DND-41 (cell line): Measurements from ENCODE around the gene TKFC.

Experiments used
- ATAC-seq: fragments of 200-7000 bp; cut with Tn5 transposase; 3 replicates; pipeline ENCODE4 v1.9.1; 2021; ENCODE audit warnings: low read depth; ENCODE audit not compliant: insufficient read depth
- DNase-seq: peaks from one replicate; pipeline ENCODE4 v3.0.0-alpha.2; 2020
- H2AFZ ChIP-seq: 2 replicates; pipeline ENCODE4 v1.6.0; 2012; ENCODE audit warnings: low read depth, low read length
- H3K27ac ChIP-seq: 2 replicates; pipeline ENCODE4 v1.5.1; 2012; ENCODE audit warnings: low read length, inconsistent platforms
- H3K27me3 ChIP-seq: fragments of 200-600 bp; sonication (generic); 2 replicates; pipeline ENCODE4 v1.6.0; 2012; ENCODE audit warnings: low read length, mild to moderate bottlenecking, inconsistent platforms; ENCODE audit not compliant: insufficient read depth, poor library complexity
- H3K36me3 ChIP-seq: 2 replicates; pipeline ENCODE4 v1.5.1; 2012; ENCODE audit warnings: low read length, inconsistent platforms; ENCODE audit not compliant: insufficient read depth
- H3K4me1 ChIP-seq: 2 replicates; pipeline ENCODE4 v1.5.1; 2012; ENCODE audit warnings: mild to moderate bottlenecking, low read length; ENCODE audit not compliant: insufficient read depth
- H3K4me2 ChIP-seq: 2 replicates; pipeline ENCODE4 v1.6.0; 2012; ENCODE audit warnings: mild to moderate bottlenecking, moderate library complexity, low read length, inconsistent platforms; ENCODE audit not compliant: insufficient read depth
- H3K4me3 ChIP-seq, 2 experiments: fragments of 200-600 bp in 1 of 2; shearing (Covaris generic) in 1 of 2; 2 replicates each; pipeline ENCODE4 v1.5.1; 2012 to 2016; ENCODE audit warnings: inconsistent platforms in 2 of 2, low read length in 2 of 2, mild to moderate bottlenecking in 2 of 2, low read depth in 1 of 2, moderate library complexity in 1 of 2
- H3K79me2 ChIP-seq: 2 replicates; pipeline ENCODE4 v1.6.0; 2012; ENCODE audit warnings: low read length, inconsistent platforms; ENCODE audit not compliant: insufficient read depth
- H3K9ac ChIP-seq: 2 replicates; pipeline ENCODE4 v1.6.0; 2012; ENCODE audit warnings: low read depth, mild to moderate bottlenecking, inconsistent platforms, low read length, moderate library complexity
- H3K9me3 ChIP-seq: 2 replicates; pipeline ENCODE4 v1.5.1; 2012; ENCODE audit warnings: low read length, moderate library complexity, mild to moderate bottlenecking, inconsistent platforms; ENCODE audit not compliant: insufficient read depth, severe bottlenecking
- H4K20me1 ChIP-seq: 2 replicates; pipeline ENCODE4 v1.6.0; 2012; ENCODE audit warnings: low read length; ENCODE audit not compliant: insufficient read depth
- EZH2 ChIP-seq: IDR thresholded peaks from 3 replicates; pipeline ENCODE4 v1.6.1; 2012; ENCODE audit warnings: borderline replicate concordance, low read depth, mild to moderate bottlenecking, moderate library complexity, low read length, inconsistent platforms; ENCODE audit not compliant: severe bottlenecking
- TF ChIP-seq, protein P1 (sequence below): IDR thresholded peaks from 2 replicates; pipeline ENCODE4 v1.5.1; 2012; ENCODE audit warnings: borderline replicate concordance, low read length, moderate library complexity, mild to moderate bottlenecking; ENCODE audit not compliant: poor library complexity, severe bottlenecking; ENCODE audit errors: extremely low read depth

The TKFC gene

DNA sequence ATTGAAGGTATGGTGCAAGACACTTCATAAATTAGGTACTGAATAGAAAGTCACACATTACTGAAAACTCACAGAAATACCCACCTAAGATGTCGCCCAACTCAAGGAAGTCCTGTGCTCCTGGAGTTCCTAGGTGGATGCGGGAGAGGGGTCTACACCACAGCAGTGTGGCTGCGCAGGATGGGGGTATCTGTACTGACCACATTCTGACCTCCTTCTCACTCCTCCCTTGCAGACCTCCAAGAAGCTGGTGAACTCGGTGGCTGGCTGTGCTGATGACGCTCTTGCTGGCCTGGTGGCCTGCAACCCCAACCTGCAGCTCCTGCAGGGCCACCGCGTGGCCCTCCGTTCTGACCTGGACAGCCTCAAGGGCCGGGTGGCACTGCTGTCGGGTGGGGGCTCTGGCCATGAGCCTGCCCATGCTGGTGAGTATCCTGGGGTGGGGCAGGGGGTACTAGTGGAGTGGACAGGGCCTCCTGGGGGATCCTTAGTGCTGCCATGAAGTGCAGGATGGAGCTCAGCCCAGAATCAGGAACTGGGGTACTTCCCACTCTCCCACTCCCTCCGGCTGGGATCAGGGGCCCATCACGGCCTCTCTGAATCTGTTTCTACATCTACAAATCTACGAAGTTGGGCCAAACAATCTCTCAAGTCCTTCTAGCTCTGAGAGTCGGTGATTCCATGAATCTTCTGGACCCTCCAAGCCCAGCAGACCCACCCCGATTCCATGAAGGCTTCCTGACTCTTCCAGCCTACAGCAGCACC is 4.9 kb downstream of the TKFC start:
- H3K36me3 ChIP-seq, result peaks cover 6% of the 10 kb centered on the region; the same call in 1 of the 2 replicates
- no peak overlapping the region for H2AFZ ChIP-seq
- H3K4me1 ChIP-seq, result peaks cover 34% of the 10 kb centered on the region
- no peaks in the 10 kb centered on the region for H3K27me3 ChIP-seq
- H3K79me2 ChIP-seq, result peaks cover 7% of the 10 kb centered on the region
- H4K20me1 ChIP-seq, result no peaks in the 10 kb centered on the region
- H3K4me3 ChIP-seq, result no peak overlapping the region
- H3K27ac ChIP-seq, result no peak overlapping the region
- no peak overlapping the region for H3K9ac ChIP-seq
- H3K4me2 ChIP-seq, result no peak overlapping the region
- TF ChIP-seq EZH2, result no peak
- TF ChIP-seq, protein P1, sequence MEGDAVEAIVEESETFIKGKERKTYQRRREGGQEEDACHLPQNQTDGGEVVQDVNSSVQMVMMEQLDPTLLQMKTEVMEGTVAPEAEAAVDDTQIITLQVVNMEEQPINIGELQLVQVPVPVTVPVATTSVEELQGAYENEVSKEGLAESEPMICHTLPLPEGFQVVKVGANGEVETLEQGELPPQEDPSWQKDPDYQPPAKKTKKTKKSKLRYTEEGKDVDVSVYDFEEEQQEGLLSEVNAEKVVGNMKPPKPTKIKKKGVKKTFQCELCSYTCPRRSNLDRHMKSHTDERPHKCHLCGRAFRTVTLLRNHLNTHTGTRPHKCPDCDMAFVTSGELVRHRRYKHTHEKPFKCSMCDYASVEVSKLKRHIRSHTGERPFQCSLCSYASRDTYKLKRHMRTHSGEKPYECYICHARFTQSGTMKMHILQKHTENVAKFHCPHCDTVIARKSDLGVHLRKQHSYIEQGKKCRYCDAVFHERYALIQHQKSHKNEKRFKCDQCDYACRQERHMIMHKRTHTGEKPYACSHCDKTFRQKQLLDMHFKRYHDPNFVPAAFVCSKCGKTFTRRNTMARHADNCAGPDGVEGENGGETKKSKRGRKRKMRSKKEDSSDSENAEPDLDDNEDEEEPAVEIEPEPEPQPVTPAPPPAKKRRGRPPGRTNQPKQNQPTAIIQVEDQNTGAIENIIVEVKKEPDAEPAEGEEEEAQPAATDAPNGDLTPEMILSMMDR, result no peak
- H3K9me3 ChIP-seq, result no peaks in the 10 kb centered on the region
- no peak for DNase-seq
- ATAC-seq, result no peak

- ATAC-seq (no peak), DNase-seq (no peak)
- no peaks in the 10 kb centered on the region for H3K27me3 ChIP-seq
- no peaks in the 10 kb centered on the region for H4K20me1 ChIP-seq
- H2AFZ ChIP-seq, result no peak overlapping the region
- no peak overlapping the region for H3K4me3 ChIP-seq
- no peak overlapping the region for H3K9ac ChIP-seq
- no peaks in the 10 kb centered on the region for H3K9me3 ChIP-seq
- H3K27ac ChIP-seq, result no peak overlapping the region
- TF ChIP-seq, protein P1, result no peak
- no peak for TF ChIP-seq EZH2
- peaks cover 6% of the 10 kb centered on the region; the same call in 1 of the 2 replicates for H3K36me3 ChIP-seq
- peaks cover 27% of the 10 kb centered on the region for H3K4me1 ChIP-seq
- H3K79me2 ChIP-seq, result no peaks in the 10 kb centered on the region
- H3K4me2 ChIP-seq, result no peak overlapping the region
These were observed 5.9 kb downstream of the TKFC start for GRCh38 chr11:61338783-61339489.

- Histone ChIP-seq H3K4me2 (no peak overlapping the region), H3K9me3 (no peaks in the 10 kb centered on the region), H3K27me3 (no peaks in the 10 kb centered on the region), H4K20me1 (no peaks in the 10 kb centered on the region), H2AFZ (no peak overlapping the region), H3K36me3 (peaks cover 6% of the 10 kb centered on the region; the same call in 1 of the 2 replicates), H3K79me2 (no peaks in the 10 kb centered on the region), H3K4me1 (peaks cover 22% of the 10 kb centered on the region), H3K4me3 (no peak overlapping the region), H3K9ac (no peak overlapping the region), H3K27ac (no peak overlapping the region)
- ATAC-seq (no peak), DNase-seq (no peak)
- TF ChIP-seq, protein P1, result no peak
- no peak for TF ChIP-seq EZH2
These were observed 6.5 kb downstream of the TKFC start for GRCh38 chr11:61339490-61339878.
